Parathyroid adenoma (tissue), 2 donors: ENCODE results near the gene MFAP4.

Experiments used
- H2AFZ ChIP-seq: fragments of 300-600 bp; sonication (generic); one replicate; pipeline ENCODE4 v1.7.0; 2017; ENCODE audit warnings: antibody characterized with exemption, mild to moderate bottlenecking
- H3K27ac ChIP-seq: fragments of 300-600 bp; sonication (generic); one replicate; pipeline ENCODE4 v1.7.0; 2017
- H3K27me3 ChIP-seq: fragments of 300-600 bp; sonication (generic); one replicate; pipeline ENCODE4 v1.7.0; 2017; ENCODE audit warnings: low read length; ENCODE audit not compliant: control insufficient read depth, insufficient read depth
- H3K36me3 ChIP-seq: fragments of 300-600 bp; sonication (generic); one replicate; pipeline ENCODE4 v1.7.0; 2017; ENCODE audit warnings: low read length; ENCODE audit not compliant: control insufficient read depth, insufficient read depth
- H3K4me1 ChIP-seq: fragments of 300-600 bp; sonication (generic); one replicate; pipeline ENCODE4 v1.7.0; 2017; ENCODE audit warnings: control low read depth
- H3K4me2 ChIP-seq: fragments of 300-600 bp; sonication (generic); one replicate; pipeline ENCODE4 v1.7.0; 2017; ENCODE audit warnings: low read length
- H3K4me3 ChIP-seq: fragments of 300-600 bp; sonication (generic); one replicate; pipeline ENCODE4 v1.7.0; 2017; ENCODE audit warnings: low read depth, low read length
- H3K79me2 ChIP-seq: fragments of 300-600 bp; sonication (generic); one replicate; pipeline ENCODE4 v1.7.0; 2017; ENCODE audit warnings: control low read depth
- H3K9ac ChIP-seq: fragments of 300-600 bp; sonication (generic); one replicate; pipeline ENCODE4 v1.7.0; 2017; ENCODE audit warnings: mild to moderate bottlenecking
- H3K9me3 ChIP-seq: fragments of 300-600 bp; sonication (generic); one replicate; pipeline ENCODE4 v1.7.0; 2017; ENCODE audit warnings: low read length; ENCODE audit not compliant: control insufficient read depth
- TF ChIP-seq, protein P1 (sequence below): fragments of 300-600 bp; sonication (generic); IDR thresholded peaks from one replicate; pipeline ENCODE4 v1.7.0; 2017; ENCODE audit warnings: antibody characterized with exemption, mild to moderate bottlenecking
- donor health status: primary hyperparathyroidism.

MFAP4 gene

DNA sequence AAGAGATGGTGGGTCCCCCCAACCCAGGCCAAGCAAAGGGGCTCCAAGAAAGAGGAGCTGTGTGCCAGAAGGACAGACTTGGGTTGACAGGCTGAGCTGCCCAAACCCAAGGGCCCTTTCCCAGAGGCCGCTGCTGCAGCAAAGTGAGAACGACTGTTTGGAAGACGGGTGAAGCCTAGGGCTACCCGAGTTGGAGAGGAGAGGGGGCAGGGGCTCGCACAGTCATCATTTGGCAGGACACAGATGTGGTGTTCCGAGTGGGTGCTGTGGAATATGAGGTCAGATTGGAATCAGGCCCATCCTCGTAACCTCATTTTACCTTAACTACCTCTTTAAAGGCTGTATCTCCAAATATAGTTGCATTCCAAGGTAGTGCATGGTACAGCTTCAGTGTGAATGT, 5.3 kb upstream of the MFAP4 start:
- Histone ChIP-seq H3K9ac (no peak overlapping the region), H3K36me3 (no peaks in the 10 kb centered on the region), H2AFZ (no peak overlapping the region), H3K4me3 (no peak overlapping the region), H3K27ac (no peak overlapping the region), H3K27me3 (no peaks in the 10 kb centered on the region), H3K9me3 (no peaks in the 10 kb centered on the region), H3K4me2 (no peak overlapping the region), H3K4me1 (peaks cover 16% of the 10 kb centered on the region), H3K79me2 (no peaks in the 10 kb centered on the region)
- TF ChIP-seq, protein P1, sequence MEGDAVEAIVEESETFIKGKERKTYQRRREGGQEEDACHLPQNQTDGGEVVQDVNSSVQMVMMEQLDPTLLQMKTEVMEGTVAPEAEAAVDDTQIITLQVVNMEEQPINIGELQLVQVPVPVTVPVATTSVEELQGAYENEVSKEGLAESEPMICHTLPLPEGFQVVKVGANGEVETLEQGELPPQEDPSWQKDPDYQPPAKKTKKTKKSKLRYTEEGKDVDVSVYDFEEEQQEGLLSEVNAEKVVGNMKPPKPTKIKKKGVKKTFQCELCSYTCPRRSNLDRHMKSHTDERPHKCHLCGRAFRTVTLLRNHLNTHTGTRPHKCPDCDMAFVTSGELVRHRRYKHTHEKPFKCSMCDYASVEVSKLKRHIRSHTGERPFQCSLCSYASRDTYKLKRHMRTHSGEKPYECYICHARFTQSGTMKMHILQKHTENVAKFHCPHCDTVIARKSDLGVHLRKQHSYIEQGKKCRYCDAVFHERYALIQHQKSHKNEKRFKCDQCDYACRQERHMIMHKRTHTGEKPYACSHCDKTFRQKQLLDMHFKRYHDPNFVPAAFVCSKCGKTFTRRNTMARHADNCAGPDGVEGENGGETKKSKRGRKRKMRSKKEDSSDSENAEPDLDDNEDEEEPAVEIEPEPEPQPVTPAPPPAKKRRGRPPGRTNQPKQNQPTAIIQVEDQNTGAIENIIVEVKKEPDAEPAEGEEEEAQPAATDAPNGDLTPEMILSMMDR, result no peak

DNA sequence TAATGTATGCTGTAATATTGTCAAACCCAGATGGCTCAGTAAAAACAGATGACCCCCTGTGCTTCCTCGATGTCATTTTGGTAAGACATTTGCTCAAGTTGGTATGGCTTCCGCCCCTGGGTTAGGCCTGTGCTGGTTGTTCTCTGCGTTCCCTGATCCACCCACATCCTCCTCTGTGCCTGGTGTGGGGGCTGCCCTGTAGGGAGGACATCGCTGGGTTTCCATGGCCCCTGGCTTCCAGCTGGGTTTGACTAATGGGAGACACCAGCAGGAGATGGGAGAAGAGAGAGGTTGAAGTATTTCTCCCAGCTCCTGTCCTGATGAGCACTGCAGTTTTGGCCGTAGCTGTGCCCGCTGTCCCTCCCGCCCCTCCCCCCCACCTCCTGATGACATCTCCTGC, 4.4 kb upstream of the MFAP4 start:
- Histone ChIP-seq H2AFZ (no peak overlapping the region), H3K9me3 (no peaks in the 10 kb centered on the region), H3K27me3 (no peaks in the 10 kb centered on the region), H3K4me2 (no peak overlapping the region), H3K79me2 (no peaks in the 10 kb centered on the region), H3K4me3 (no peak overlapping the region), H3K4me1 (peaks cover 17% of the 10 kb centered on the region), H3K9ac (no peak overlapping the region), H3K27ac (no peak overlapping the region), H3K36me3 (no peaks in the 10 kb centered on the region)
- TF ChIP-seq, protein P1, result no peak

DNA sequence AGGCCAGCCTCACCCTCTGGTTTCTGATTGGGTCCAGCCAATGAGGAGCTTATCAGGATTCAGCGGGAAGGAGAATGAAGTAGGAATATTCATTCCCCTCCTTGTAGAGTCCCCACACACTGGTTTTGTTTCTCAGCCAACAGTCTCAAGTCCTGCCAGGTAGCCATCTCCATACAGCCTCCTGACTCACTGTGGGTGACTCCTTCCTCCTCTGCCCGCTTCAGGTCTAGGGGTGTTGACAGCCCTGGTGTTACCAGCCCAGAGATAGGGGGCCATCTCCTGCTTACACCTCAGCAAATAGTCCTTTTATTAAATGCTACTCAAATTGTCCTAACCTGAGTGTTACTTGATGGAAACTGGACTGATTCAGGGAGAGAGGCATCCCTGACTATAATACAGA, 4.0 kb upstream of the MFAP4 start:
- Histone ChIP-seq H3K9ac (no peak overlapping the region), H3K79me2 (no peaks in the 10 kb centered on the region), H3K9me3 (no peaks in the 10 kb centered on the region), H3K4me2 (no peak overlapping the region), H3K27ac (no peak overlapping the region), H3K36me3 (no peaks in the 10 kb centered on the region), H3K27me3 (no peaks in the 10 kb centered on the region), H3K4me1 (peaks cover 17% of the 10 kb centered on the region), H2AFZ (no peak overlapping the region), H3K4me3 (no peak overlapping the region)
- TF ChIP-seq, protein P1, result no peak

DNA sequence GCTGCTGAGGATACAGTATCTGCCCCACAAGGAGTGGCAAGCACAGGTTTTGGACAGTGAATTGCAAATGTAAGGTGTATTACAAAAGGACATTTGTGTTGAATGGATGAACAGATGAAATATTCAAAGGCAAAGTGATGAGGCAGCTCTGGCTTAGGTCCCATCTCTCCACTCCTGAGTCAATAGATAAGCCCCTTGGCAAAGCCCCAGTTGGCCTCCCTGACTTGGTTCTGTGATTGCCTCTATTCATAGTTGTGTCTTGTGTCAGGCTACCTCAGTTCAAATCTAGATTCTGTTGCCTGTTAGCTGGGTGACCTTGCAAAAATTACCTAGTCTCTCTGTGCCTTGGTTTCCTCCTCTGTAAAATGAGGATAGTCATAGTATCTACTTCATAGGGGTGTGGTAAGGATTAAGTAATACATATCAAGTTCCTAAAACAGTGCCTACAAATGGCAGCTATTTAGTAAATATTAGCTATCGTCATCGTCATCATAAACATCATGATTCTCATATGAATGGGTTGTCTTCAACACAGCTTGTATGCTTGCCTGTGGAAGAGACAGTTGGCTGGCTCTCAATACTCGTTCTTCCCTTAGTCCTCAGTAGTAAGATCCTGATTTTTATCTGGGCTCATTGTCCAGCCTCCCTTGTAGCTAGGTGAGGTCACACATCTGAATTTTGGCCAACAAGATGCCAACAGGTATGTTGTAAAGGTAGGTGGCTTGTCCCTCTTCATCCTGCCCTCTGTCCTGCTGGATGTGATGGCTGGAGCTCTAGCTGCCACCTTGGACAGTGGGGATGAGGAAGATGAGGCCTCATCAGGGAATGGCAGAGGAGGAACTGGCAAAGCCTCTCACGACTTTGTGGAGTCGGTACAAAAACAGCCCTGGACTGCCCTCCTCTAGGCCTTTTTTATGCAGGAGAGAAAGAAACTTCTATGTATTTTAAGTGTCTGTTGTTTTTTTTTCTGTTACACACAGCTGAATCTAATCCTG, 2.1 kb upstream of the MFAP4 start:
- peak overlapping the region; percentile 64 for H3K27ac ChIP-seq
- no peaks in the 10 kb centered on the region for H3K36me3 ChIP-seq
- peaks cover 23% of the 10 kb centered on the region for H3K4me1 ChIP-seq

More for the DNA sequence above, 2.1 kb upstream of the MFAP4 start:
- no peak overlapping the region for H3K9ac ChIP-seq
- TF ChIP-seq, protein P1, result no peak
- no peak overlapping the region for H2AFZ ChIP-seq
- no peak overlapping the region for H3K4me2 ChIP-seq
- no peaks in the 10 kb centered on the region for H3K27me3 ChIP-seq
- H3K9me3 ChIP-seq, result no peaks in the 10 kb centered on the region
- no peak overlapping the region for H3K4me3 ChIP-seq
- H3K79me2 ChIP-seq, result no peaks in the 10 kb centered on the region
